SK-N-SH treated with all-trans-retinoic acid at 6 μM for 48 hours (cell line): ENCODE results near the gene ITIH1.

Experiments
- PATZ1 ChIP-seq: fragments of 250-450 bp; sonication (Bioruptor Pico); IDR thresholded peaks from 2 replicates; pipeline ENCODE4 v1.8.0; 2020; ENCODE audit warnings: mild to moderate bottlenecking, moderate library complexity, borderline replicate concordance
- SNAI2 ChIP-seq: fragments of 250-450 bp; sonication (Bioruptor Pico); IDR thresholded peaks from 2 replicates; pipeline ENCODE4 v1.5.0; 2020; ENCODE audit warnings: mild to moderate bottlenecking, moderate library complexity
- ZFP30 ChIP-seq: fragments of 450-650 bp; formaldehyde crosslinking; IDR thresholded peaks from 2 replicates; pipeline ENCODE4 v1.5.0; 2022; ENCODE audit warnings: mild to moderate bottlenecking, moderate library complexity

GRCh38 chr3:52733256-52733891 is 44.0 kb upstream of the ITIH1 start:
- no peak for TF ChIP-seq ZFP30 (CRISPR knock-in tag)
- TF ChIP-seq SNAI2 (CRISPR knock-in tag), result no peak
- TF ChIP-seq PATZ1 (CRISPR knock-in tag), result no peak
